ENCODE measurements around the gene SPTBN5. TPM values are rescaled to one million over a fixed set of nuclear protein-coding genes. Genes with fewer than 3 reads are reported as not detected.
A peak's percentile ranks its signal among the peaks of the same experiment; 100 is the strongest.
"Not testable (repeated sequence)": the region's sequence is repeated elsewhere in the genome, so short reads cannot be mapped to it uniquely, and the experiment has no call there.

Gene SPTBN5
- total RNA-seq, 1 donor from 2014 or later, result 0.41 TPM

DNA sequence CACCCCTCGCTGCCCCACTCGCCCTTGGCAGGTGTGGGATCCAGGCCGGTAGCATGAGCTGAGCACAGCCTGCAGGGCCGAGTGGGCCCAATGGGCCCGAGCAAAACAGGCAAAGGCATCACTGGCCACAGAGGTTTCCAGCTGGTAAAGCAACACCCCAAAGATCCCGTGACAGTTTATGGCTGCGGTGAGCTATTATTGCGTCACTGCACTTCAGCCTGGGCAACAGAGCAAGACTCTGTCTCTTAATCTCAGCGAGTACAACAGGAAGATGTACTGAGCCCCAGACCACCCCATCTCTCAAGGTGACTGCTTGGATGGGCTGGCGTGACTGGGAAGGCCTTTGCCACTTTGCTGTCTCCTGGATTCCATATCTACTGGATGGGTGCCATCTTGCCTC lies 61.6 kb downstream of the SPTBN5 start:
- DNase-seq (ENCODE audit: low spot score in 2 of 2) (no peak), FAIRE-seq (no peak)

DNA sequence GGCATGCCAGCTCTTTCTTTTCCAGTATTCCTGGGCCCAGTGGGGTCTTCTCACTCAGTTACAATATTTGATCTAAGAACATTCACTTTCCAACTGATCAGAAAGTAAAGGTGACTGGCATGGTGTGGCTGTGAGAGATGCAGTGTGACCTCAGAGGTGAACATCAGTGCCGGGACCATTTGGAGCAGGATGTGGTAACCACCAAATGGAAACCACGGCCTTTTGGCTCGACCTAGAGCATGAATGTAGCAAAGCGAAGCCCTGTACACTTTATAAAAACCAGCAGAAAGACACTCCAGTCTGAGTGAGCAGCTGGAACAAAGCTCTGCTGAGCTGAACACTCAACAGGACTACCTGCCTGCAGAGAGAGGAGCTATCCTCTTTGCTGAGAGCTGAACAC lies 62.6 kb downstream of the SPTBN5 start:
- FAIRE-seq, result not testable (repeated sequence)

DNA sequence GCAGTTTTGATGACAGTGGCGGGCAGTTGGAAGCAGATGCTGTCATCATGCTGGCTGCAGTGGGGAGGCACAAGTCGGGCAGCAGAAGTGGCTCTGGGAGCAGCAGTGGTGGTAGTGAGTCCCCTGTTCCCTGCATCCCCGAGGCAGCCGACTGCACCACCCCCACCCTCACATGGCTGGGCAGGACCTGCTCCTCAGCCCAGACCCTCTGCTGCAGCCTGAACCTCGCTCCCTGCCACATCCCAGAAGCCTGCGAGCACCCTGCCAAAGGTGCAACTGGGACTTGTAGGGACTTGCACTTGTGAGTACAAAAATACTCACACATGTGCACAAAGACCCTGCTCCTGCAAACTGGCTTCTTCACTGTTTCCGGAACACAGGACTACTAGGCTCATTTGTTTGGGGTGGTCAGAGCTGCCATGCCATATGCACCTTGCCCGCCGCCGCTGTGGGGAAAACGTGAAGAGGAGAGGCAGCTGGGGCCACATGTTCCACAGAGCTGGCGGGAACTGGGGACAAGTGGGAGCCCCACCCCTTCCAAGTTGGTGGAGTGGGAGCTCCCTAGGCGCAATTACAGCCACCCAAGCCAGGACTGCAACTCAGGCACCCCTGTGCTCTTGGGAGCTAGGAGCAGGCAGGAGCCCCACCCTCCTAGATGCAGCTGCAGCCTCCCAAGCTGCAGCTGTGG lies 63.8 kb downstream of the SPTBN5 start:
- DNase-seq (ENCODE audit: low spot score in 2 of 2) (no peak), FAIRE-seq (no peak)

More for the DNA sequence above, 62.6 kb downstream of the SPTBN5 start:
- DNase-seq (ENCODE audit: low spot score in 2 of 2), result not testable (repeated sequence)

DNA sequence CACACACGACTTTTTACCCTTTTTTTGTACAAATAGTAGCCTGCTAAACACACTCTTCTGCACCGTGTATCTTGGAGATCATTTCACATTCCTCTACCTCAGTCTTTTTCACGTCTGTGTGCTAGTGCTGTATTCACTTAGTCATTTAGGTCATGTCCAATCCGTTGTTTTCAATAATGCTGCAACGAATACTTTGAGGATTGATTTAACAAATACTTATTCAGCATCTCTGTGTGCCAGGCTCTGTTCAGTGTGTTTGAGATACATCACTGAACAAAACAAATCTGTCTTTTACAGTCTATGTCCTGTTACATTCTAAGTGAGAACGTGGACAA lies 65.1 kb downstream of the SPTBN5 start:
- FAIRE-seq (no peak), DNase-seq (ENCODE audit: low spot score in 2 of 2) (no peak)

DNA sequence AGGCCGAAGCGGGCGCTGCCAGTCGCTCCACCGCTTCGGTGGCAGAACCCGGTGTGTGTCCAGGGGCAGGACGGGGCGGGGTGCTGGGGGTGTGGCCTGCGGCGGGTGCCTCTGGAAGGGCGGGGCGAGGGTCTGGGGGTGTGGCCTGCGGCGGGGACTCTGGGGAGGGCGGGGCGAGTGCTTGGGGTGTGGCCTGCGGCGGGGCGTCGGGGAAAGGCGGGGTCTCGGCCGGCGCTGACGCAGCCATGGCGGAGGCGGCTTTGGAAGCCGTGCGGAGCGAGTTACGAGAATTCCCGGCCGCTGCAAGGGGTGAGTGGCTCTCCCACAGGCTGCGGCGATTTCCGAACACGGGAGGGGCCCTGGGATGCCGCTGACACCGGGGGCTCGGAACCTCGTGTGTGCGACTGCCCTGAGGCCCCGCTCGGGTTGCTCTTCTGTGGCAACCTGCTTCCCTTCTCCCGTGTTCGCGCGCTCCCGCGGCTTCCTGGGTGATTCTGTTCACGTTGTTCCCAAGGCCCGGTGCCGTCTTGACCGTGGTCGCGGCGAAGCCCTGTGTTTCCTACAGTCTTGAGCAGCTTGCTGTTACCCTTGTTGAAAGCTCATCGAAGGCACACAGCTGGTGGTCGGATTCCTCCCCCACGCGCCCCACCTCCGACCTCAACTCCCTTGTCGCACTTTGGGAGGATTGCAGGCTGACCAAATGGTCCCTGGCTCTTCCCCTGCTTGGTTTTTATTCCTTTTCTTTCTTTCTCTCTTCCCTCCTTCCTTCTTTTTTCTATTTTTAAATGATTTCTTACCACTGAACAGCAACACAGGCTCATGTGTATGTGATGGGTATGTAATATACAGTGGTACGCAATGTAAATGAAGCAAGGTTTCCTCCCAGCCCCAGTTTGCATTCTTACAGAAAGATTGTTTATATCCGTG lies 65.7 kb downstream of the SPTBN5 start, which contains the start of gene JMJD7:
Gene JMJD7 (plus strand): TSS at position 213 of the 927 bp plus-strand sequence. CDS start 33 bp downstream, at position 246.
- FAIRE-seq, result no peak
- peak; percentile 97 to 100 for DNase-seq (ENCODE audit: low spot score in 2 of 2)

DNA sequence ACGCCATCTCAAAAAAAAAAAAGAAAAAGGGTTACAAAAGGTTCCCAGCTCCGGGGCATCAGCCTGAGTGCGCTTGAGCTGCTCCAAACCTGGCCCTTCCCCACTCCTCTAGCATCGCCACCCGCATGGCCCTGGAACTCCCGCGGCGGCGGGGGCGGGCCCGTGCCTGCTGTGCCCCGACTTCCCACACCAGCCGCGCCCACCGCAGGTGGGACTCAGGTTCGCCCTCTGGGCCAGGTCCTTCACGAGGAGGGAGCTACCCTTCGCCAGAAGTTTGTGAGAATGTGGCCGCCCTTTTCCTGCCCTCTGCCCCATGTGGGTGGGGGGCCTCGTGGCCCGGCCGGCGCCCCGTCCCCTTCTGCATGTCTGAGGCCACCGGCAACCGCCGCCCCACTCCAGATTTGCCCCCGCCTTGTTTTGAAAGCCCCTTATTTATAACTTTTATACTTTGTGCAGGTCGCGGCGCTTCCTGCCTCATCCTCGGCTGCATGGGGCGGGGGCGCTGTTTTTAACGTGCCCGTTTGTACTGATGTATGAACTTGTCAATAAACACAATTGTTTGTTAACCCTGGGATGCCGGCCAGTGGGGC lies 66.5 kb downstream of the SPTBN5 start:
- no peak for DNase-seq (ENCODE audit: low spot score in 2 of 2)
- FAIRE-seq, result no peak

DNA sequence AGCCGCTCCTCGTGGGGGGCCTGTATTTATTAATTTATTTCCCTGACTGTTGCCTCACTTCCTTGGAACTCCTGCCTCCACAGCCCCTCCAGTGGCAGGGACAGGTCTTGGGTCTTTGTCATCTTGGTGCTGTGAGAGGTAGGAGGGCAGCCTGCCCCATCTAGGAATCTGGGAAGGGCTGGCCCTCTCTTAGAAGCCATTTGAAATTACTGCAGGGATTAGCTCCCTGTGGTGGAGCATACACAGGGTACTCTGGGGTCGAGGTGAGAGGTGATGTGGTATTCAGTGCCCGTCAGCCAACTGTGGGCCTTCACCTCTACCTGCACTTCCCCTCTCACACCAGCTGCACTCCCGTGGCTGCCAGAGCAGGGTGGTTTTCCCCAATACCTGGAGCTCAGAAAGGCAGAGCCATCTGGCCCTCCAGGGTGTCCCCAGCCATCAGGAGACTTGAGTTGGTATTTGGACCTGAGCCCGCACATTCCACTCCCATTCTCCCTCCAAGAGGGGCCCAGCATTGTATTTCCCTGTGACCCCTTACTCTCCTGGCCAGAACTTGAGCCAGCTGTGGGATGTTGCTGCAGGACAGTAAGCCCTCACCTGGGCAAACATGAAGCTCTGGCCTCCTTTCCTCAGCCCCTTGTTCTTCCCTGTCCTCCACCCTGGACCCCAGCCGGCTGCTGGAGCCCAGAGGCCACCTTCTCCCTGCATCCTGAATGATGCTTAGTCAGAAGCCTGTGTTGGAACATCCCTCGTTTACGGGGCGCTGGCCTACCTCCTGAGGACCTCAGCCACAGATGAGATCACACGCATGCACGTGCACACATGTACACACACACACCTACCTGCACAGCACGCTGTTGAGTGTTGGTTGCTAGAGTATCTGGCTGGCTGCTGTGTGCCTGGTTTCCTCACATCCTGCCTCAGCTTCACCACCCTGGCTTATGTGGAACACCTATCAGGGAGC lies 68.0 kb downstream of the SPTBN5 start:
- DNase-seq (ENCODE audit: low spot score in 2 of 2) (no peak), FAIRE-seq (no peak)

DNA sequence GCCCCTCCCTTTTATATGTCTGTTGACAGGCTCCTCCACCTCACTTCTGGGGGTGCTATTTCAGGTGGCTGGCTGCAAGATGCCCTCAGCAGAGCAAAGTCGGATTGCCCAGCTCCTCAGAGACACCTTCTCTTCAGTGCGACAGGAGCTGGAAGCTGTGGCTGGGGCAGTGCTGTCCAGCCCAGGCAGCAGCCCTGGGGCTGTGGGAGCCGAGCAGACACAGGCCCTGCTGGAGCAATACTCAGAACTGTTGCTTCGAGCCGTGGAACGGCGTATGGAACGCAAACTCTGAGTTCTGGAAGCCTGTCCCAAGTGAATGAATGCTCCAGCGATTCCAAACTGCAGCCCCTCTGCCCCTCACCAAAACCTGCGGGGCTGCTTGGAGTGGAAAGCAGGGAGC lies 68.7 kb downstream of the SPTBN5 start:
- FAIRE-seq (no peak), DNase-seq (ENCODE audit: low spot score in 2 of 2) (no peak)

DNA sequence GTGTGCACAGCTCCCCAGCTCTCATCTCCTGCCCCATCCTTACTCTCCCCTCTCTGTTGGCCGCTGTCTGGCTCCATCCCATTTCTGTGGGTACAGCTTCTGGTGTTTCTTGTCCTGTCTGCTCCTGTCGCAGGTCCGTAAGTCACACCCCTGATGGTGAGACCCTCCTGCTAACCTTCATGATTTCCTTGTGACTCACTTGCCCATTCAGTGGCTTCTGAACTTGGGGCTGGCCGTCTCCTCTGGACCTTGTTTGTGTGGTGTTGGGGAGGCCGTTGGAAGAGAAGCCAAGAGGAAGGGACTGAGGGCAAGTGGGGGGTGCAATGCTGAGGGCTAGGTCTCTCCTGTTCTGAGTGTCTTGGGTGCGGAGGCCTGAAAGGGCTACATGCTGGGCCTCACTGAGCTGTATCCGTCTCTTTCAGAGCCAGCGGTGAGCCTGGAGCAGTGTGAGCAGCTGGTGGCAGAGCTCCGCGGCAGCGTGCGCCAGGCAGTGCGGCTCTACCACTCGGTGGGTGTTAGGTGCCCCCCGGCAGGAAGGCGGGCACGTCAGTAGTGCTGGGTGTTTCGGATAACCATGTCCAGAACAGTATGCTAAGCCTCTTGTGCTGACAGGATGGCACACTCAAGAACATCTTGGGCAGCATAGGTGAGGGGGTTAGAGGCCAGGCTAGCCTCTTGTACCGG lies 69.6 kb downstream of the SPTBN5 start:
- DNase-seq (ENCODE audit: low spot score in 2 of 2) (no peak), FAIRE-seq (no peak)

DNA sequence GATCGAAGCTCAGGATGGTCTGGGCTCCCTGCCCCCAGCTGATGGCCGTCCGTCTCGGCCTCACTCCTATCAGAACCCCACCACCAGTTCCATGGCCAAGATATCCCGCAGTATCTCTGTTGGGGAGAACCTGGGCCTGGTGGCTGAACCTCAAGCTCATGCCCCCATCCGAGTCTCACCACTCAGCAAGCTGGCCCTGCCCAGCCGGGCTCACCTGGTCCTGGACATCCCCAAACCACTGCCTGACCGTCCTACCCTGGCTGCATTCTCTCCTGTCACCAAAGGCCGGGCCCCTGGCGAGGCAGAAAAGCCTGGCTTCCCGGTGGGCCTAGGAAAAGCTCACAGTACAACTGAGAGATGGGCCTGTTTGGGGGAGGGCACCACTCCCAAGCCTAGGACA lies 70.4 kb downstream of the SPTBN5 start:
- no peak for DNase-seq (ENCODE audit: low spot score in 2 of 2)
- no peak for FAIRE-seq

DNA sequence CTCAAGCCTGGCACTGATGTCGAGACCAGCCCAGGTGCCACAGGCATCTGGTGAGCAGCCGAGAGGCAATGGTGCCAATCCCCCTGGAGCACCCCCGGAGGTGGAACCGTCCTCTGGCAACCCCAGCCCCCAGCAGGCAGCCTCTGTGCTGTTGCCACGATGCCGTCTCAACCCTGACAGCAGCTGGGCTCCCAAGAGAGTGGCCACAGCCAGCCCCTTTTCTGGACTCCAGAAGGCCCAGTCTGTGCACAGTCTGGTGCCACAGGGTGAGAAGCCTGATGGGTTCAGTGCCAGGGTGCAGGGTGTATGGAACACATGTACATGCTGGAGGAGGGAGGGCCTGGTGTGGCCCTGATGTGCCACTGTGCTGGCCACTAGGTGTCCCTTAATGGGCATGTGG lies 70.9 kb downstream of the SPTBN5 start:
- no peak for DNase-seq (ENCODE audit: low spot score in 2 of 2)
- no peak for FAIRE-seq

DNA sequence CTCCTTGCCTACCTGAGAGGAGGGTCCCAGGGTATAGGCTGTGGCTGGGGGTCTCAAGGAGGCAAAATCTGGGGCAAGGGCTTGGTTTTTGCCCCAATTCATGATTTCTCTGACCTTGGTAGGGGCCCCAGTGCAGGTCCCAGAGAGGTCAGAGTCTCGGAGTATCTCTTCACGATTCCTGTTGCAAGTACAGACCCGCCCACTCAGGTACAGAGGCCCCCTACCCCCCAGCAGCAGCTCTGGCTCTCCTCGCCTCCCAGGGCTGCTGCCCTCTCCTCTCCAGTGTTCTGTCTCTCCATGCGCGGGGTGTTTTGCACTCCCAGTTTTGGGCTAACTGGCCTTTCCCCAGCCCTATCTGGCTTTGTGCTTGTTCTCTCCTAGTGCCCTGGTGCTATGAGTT lies 71.4 kb downstream of the SPTBN5 start:
- no peak for FAIRE-seq
- no peak for DNase-seq (ENCODE audit: low spot score in 2 of 2)

DNA sequence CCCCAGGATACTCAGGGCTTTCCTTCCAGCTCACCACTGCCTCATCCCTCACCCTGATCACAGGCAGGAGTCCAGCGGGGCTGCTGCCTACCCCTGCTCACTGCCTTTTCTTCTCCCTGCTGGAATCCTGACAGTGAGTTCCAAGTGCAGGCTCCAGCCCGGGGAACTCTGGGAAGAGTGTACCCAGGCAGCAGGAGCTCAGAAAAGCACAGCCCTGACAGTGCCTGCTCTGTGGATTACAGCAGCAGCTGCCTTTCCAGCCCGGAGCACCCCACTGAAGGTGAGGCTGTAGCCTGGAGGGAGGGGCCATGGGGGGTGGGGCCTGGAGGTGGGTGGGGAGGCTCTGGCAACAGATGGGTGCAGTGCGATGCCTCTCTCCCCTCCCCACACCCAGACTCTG lies 72.0 kb downstream of the SPTBN5 start:
- FAIRE-seq, result no peak
- no peak for DNase-seq (ENCODE audit: low spot score in 2 of 2)

DNA sequence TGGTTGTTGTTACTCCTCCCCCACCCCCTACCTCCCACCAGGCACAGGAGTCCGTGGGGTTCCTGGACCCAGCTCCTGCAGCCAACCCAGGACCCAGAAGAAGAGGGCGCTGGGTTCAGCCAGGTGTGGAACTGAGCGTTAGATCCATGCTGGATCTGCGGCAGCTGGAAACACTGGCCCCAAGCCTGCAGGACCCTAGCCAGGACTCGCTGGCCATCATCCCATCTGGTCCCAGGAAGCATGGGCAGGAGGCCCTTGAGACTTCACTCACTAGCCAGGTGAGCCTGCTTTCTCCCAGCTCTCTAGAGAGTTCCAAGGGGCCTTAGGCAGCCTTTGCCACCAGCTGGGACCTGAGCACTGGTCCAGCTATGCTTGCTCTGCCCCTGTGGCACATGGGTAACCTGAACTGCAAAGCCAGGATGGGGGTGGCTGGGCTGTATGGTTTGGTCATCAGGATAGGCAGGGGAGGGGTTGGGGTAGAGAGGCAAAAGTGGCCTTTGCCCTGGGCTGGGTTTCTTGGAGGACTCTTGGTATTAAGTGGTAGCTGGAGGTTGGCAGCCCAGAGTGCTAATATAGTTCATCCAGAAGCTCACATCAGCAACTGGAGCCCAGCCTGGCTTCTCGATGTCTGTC lies 72.9 kb downstream of the SPTBN5 start:
- no peak for FAIRE-seq
- DNase-seq (ENCODE audit: low spot score in 2 of 2), result no peak

DNA sequence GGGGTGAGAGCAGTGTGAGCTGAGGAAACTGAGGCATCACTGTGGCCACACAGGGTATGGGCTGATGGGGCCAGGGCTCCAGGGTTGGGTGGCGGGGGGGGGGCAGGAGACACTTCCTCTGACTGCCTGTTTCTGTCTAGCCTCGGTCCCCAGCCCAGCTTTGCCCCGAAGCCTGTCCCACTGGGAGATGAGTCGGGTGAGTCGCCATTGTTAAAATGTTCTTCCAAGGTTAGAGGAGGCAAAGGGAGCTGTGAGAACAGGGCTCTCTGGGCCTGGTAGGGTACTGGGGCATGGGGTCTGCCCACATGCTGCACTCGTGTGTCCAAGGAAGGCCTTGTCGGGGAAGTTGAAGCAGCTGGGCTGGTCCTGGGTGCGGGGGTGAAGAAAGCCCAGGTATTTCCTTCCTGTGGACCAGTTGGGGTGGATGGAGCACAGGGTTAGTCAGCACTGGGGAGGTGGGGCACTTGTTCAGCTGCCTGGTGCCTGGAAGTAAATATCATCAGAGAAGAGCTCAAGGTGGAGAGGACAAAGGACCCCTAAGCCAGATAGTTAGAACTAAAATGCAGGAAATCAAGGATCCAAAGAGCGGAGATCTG lies 74.3 kb downstream of the SPTBN5 start:
- no peak for DNase-seq (ENCODE audit: low spot score in 2 of 2)
- FAIRE-seq, result no peak

DNA sequence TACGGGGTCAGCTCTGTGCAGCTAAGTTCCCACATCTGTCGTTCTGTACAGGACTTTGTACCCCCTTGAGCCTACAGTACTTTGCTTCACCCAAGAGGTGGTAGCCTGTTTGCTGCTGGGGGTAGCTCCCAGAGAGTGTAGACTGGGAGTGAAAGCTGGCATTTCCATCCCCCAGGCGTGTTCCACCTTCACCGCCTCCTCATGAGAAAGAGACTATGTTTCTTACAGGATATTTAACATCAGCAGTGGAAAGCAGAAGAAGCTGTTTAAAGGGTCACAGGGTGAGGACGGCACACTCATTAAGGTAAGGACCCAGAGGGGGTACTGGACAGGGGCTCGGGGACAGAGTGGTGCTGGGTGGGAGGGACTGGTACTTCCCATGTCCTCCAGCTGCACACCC lies 76.1 kb downstream of the SPTBN5 start:
- no peak for FAIRE-seq
- DNase-seq (ENCODE audit: low spot score in 2 of 2), result no peak

DNA sequence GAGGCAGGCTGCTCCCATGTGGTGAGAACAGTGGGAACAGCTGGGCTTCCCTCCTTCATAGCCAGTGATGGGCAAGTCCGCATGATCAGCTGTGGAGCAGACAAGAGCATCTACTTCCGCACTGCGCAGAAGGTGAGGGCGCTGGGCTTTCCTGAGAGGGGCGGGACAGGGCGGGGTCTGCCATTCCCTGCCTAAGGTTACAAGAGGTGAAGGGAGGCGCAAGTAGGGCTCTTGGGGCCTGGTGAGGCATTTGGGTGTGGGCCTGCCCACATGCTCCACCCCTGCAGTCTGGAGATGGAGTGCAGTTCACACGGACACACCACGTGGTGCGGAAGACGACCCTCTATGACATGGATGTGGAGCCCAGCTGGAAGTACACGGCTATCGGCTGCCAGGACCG lies 76.5 kb downstream of the SPTBN5 start:
- DNase-seq (ENCODE audit: low spot score in 2 of 2) (no peak), FAIRE-seq (no peak)

DNA sequence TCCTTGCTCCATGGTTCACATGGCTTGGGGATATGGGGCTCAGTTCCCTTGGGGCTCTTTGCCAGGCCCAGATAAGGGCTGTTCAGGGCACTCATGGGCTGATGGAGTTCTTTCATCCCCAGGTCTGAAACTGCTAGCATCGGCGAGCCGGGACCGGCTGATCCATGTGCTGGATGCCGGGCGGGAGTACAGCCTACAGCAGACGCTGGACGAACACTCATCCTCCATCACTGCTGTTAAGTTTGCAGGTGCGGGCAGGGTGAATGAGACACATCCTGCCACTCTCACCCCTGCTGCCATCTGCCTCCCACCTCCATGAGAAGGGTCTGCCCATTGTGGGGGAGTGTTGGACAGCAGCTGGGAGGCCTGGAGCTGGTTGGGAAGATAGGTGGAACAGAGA lies 77.1 kb downstream of the SPTBN5 start:
- FAIRE-seq, result no peak
- no peak for DNase-seq (ENCODE audit: low spot score in 2 of 2)

DNA sequence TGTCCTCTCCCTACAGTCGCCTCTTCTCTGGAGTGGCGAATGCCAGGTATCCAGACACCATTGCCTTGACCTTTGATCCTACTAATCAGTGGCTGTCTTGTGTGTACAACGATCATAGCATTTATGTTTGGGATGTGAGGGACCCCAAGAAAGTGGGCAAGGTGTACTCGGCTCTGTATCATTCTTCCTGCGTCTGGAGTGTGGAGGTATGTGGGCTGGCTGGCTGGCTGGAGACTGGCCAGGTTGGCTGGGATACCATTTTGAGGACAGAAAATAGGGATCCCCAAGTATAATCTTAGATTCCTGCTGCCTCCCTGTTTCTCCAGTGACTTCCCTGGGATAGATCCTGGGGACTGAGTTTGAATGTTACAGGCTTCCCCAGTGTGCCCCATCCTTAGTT lies 79.3 kb downstream of the SPTBN5 start:
- no peak for DNase-seq (ENCODE audit: low spot score in 2 of 2)
- FAIRE-seq, result no peak
